ENCODE results near the gene AUTS2. TPM values are rescaled to one million over a fixed set of nuclear protein-coding genes. Genes with fewer than 3 reads are reported as not detected.

Gene AUTS2
- total and polyA plus RNA-seq, 2 of the 8 experiments (the other 6 are each of a cell fraction or from before 2014, with no cell fraction given): 25.9 to 101 TPM

DNA sequence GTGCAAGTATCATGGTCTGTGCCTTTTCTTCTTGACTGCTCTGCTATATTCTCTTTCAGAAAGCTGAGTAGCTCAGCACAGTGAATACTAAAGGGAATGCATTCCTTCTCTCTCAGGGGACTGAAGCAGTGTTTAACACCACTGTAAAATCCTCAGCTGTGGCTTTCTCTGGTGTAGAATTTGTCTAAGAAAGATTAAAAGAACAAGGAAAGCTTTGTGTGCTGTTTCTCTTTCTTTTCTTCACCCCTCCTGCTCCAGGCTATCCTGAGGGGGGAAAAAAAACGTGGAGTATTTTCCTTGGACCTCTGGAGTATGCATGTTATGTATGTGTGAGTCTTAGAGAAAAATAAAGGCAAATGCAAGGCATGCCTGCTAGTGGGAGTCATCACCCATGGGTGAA lies 383.9 kb downstream of the AUTS2 start (continued):
- TF ChIP-seq, protein P1, sequence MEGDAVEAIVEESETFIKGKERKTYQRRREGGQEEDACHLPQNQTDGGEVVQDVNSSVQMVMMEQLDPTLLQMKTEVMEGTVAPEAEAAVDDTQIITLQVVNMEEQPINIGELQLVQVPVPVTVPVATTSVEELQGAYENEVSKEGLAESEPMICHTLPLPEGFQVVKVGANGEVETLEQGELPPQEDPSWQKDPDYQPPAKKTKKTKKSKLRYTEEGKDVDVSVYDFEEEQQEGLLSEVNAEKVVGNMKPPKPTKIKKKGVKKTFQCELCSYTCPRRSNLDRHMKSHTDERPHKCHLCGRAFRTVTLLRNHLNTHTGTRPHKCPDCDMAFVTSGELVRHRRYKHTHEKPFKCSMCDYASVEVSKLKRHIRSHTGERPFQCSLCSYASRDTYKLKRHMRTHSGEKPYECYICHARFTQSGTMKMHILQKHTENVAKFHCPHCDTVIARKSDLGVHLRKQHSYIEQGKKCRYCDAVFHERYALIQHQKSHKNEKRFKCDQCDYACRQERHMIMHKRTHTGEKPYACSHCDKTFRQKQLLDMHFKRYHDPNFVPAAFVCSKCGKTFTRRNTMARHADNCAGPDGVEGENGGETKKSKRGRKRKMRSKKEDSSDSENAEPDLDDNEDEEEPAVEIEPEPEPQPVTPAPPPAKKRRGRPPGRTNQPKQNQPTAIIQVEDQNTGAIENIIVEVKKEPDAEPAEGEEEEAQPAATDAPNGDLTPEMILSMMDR (IDR thresholded peaks at IDR 0.05; ENCODE audit: control extremely low read depth in 1 of 3, insufficient read depth in 1 of 3, low read depth in 1 of 3, low read length in 3 of 3): no peak
- TF ChIP-seq TCF12 (IDR thresholded peaks at IDR 0.05; ENCODE audit: low read depth, low read length) (no peak), RNF2 (IDR thresholded peaks at IDR 0.05; ENCODE audit: borderline replicate concordance, low read depth, low read length, missing control alignments, poor library complexity, severe bottlenecking) (no peak), YY1 (IDR thresholded peaks at IDR 0.05; ENCODE audit: low read depth, low read length) (no peak)
